Activated naive CD8-positive, alpha-beta T cell treated with anti-CD3 and anti-CD28 coated beads for 36 hours (primary cell): Measurements from ENCODE around the gene MYO16. TPM values are rescaled to one million over a fixed set of nuclear protein-coding genes. Genes with fewer than 3 reads are reported as not detected.
"Not testable (repeated sequence)": the region's sequence is repeated elsewhere in the genome, so short reads cannot be mapped to it uniquely, and the experiment has no call there.

ENCODE experiments used
- DNase-seq: peaks from one replicate; pipeline ENCODE4 v3.0.0; 2021
- H3K27ac Mint-ChIP-seq: one replicate; pipeline ENCODE4 v1.8.0; 2022; ENCODE audit warnings: mild to moderate bottlenecking, moderate library complexity, mixed read lengths
- H3K27me3 Mint-ChIP-seq: one replicate; pipeline ENCODE4 v1.8.0; 2022; ENCODE audit warnings: mild to moderate bottlenecking, mixed read lengths
- H3K36me3 Mint-ChIP-seq: one replicate; pipeline ENCODE4 v1.8.0; 2021; ENCODE audit warnings: mild to moderate bottlenecking, mixed read lengths
- H3K4me1 Mint-ChIP-seq: one replicate; pipeline ENCODE4 v1.8.0; 2021; ENCODE audit warnings: mixed read lengths
- H3K4me3 Mint-ChIP-seq: one replicate; pipeline ENCODE4 v1.8.0; 2022; ENCODE audit warnings: mild to moderate bottlenecking, moderate library complexity, mixed read lengths
- H3K9me3 Mint-ChIP-seq: one replicate; pipeline ENCODE4 v1.8.0; 2022; ENCODE audit warnings: mixed read lengths
- total RNA-seq, 2 experiments: library from RNA; stranded (reverse); gene quantifications; one replicate each; pipeline ENCODE4 v1.2.3, GENCODE V29; 2021

Gene MYO16
- total RNA-seq, 2 experiments from 2014 or later: not detected

DNA sequence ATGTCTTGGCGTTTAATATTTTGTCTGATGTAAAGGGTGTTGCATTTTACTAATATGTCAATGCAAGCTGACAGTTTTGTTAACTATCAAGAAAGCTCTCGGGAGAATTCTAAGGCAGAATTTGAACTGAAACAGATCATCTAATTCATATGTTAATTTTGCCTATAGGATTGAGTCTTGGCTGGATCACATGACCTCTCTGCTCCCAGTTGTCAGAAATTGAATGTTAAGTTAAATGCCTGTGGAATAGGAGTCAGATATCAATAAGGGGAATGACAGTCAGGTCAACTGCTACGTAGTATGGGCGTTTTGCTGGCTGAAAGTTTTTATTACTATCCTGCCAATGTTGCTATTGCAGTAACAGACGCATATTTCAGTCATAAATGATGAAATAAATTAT lies 358.5 kb downstream of the MYO16 start:
- H3K4me1 Mint-ChIP-seq: no peaks in the 10 kb centered on the region
- H3K36me3 Mint-ChIP-seq: no peaks in the 10 kb centered on the region
- no peak overlapping the region for H3K4me3 Mint-ChIP-seq

DNA sequence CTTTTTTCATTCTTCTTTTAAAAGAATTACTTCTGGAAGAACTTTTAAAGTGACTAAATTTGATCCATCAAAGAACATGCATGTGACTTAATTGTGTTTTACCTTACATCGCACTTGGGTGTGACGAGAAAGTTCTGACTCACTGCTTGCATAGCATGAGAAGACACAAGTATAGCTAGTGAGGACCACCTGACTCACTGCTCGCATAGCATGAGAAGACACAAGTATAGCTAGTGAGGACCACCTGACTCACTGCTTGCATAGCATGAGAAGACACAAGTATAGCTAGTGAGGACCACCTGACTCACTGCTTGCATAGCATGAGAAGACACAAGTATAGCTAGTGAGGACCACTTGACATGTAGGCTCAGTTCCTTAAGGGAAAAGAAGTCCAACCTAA lies 362.0 kb downstream of the MYO16 start:
- H3K36me3 Mint-ChIP-seq, H3K4me3 Mint-ChIP-seq, H3K27me3 Mint-ChIP-seq, H3K4me1 Mint-ChIP-seq, H3K27ac Mint-ChIP-seq, DNase-seq, H3K9me3 Mint-ChIP-seq: not testable (repeated sequence)

More for the DNA sequence above, 358.5 kb downstream of the MYO16 start:
- no peak for DNase-seq
- no peak overlapping the region for H3K27ac Mint-ChIP-seq
- H3K27me3 Mint-ChIP-seq: peaks cover 7% of the 10 kb centered on the region
- H3K9me3 Mint-ChIP-seq: no peaks in the 10 kb centered on the region

DNA sequence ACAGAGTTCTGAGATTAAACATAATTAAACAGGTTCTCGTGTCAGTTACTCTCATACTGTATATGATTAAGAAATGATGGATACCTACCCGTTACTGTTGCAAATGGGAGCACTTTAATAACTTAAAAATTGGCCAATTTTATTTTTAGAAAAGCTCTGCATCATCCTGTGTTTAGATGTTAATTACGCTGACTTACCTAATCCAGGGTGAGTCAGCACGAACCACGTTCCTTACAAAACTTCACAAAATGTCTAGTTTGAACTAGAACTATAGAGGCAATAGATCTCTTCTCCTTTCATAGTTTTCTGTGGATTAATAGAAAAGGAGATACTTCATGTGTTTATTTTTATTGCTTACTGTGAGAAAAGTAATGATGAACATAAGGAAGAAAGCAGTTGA lies 363.9 kb downstream of the MYO16 start:
- Mint-ChIP-seq H3K4me3 (no peak overlapping the region), H3K27ac (no peak overlapping the region), H3K27me3 (peaks cover 4% of the 10 kb centered on the region), H3K9me3 (peaks cover 3% of the 10 kb centered on the region), H3K4me1 (no peaks in the 10 kb centered on the region), H3K36me3 (no peaks in the 10 kb centered on the region)
- no peak for DNase-seq

DNA sequence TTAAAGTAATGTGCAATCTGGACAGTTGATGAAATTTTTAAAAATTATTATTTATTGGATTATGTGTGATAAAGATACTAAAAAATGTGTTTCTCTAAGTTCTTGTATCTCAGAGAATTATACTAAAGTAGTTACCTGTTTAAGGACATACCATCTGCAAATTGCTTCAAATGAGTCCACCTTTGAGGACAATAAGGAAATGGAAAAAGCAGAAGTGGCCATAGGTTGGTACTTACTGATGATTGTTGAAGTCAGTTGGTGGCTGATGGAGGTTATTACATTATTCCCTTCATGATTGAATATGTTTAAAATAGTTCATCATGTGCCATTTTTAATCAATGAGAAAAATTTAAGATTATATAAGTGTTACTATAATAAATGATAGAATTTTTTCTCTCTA lies 367.0 kb downstream of the MYO16 start:
- Mint-ChIP-seq H3K27ac (no peak overlapping the region), H3K36me3 (no peaks in the 10 kb centered on the region), H3K27me3 (peaks cover 9% of the 10 kb centered on the region), H3K4me3 (no peak overlapping the region), H3K9me3 (peaks cover 3% of the 10 kb centered on the region), H3K4me1 (no peaks in the 10 kb centered on the region)
- no peak for DNase-seq

DNA sequence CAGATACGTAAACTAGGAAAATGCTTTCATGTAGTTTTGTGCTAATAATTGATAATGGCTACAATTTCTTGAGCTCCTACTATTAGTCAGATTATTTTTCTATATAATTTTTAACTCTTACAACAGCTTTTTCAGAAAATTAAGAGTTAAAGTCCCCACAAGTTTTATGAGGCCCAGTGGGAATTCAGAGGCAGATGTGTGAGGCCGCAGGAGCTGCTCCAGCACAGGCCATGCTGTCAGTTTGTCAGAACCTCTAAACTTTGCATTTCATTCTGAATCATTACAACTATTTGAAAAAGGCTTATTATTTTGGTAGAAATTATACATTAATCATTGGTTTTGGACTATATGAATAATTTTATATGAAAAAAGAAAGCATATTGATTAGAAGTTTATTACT lies 370.8 kb downstream of the MYO16 start:
- no peak for DNase-seq
- Mint-ChIP-seq H3K27me3 (peaks cover 5% of the 10 kb centered on the region), H3K36me3 (no peaks in the 10 kb centered on the region)

DNA sequence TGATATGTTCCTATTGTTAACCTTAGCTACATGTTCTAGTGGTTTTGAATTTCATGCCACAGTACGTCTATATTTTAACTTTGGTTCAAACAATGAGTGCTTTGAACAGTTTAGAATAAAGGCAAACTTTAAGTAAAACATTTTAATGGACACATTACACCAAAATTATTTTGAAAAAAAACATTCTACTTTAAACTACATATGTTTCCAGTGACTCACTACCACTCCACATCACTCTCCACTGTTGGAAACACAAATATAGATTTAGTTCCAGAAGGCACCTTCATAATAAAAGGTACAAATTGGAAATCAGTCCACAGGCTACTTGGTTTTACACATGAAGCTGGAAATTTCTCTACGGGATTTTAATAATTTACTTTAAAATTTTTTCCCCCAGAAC lies 373.5 kb downstream of the MYO16 start:
- Mint-ChIP-seq H3K36me3 (no peaks in the 10 kb centered on the region), H3K4me3 (no peak overlapping the region), H3K9me3 (no peaks in the 10 kb centered on the region), H3K4me1 (no peaks in the 10 kb centered on the region), H3K27ac (no peak overlapping the region), H3K27me3 (peaks cover 5% of the 10 kb centered on the region)
- DNase-seq: no peak

More for the DNA sequence above, 370.8 kb downstream of the MYO16 start:
- Mint-ChIP-seq H3K27ac (no peak overlapping the region), H3K9me3 (peaks cover 3% of the 10 kb centered on the region), H3K4me3 (no peak overlapping the region), H3K4me1 (no peaks in the 10 kb centered on the region)

DNA sequence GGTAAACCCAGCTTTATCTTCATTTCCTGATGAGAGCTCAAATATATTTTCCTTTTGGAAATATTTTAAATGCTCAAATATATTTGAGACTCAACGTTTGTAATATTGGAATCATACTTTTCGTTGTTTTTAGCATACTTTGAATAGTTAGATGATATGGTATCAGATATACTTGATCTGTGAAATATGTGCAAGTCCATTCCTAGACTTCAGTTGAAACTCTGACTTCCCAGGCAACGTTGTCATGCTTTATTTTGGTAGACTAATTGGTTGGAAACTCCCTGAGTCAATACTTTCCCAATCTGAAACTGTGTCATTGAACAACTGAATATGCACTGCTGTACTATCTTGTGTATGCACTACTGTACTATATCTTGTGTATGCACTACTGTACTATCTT lies 378.5 kb downstream of the MYO16 start:
- no peaks in the 10 kb centered on the region for H3K4me1 Mint-ChIP-seq
- H3K4me3 Mint-ChIP-seq: no peak overlapping the region
- no peak overlapping the region for H3K27ac Mint-ChIP-seq
- H3K36me3 Mint-ChIP-seq: no peaks in the 10 kb centered on the region
- H3K9me3 Mint-ChIP-seq: no peaks in the 10 kb centered on the region
- H3K27me3 Mint-ChIP-seq: no peaks in the 10 kb centered on the region
- no peak for DNase-seq

DNA sequence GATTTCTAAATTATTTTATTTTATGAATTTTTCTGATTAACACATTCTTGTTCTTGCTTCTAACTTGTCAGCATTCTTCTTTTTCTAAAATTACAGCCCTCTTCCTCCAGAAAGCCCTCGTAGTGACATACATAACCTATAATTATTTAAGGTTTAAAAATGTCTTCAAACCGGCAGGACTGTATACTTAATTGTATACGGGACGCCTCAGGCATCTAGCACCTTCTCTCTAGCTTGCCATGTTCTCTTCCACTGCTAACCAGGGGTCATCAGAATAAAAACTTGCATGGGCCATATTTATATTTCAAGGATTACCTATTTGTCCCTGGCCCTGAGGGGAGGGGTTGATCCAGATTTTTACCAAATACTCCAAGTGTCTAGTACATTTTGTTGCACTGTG lies 380.3 kb downstream of the MYO16 start:
- H3K27me3 Mint-ChIP-seq: no peaks in the 10 kb centered on the region
- H3K9me3 Mint-ChIP-seq: no peaks in the 10 kb centered on the region
- no peak for DNase-seq
- H3K36me3 Mint-ChIP-seq: no peaks in the 10 kb centered on the region
- no peaks in the 10 kb centered on the region for H3K4me1 Mint-ChIP-seq
- H3K4me3 Mint-ChIP-seq: no peak overlapping the region
- no peak overlapping the region for H3K27ac Mint-ChIP-seq

DNA sequence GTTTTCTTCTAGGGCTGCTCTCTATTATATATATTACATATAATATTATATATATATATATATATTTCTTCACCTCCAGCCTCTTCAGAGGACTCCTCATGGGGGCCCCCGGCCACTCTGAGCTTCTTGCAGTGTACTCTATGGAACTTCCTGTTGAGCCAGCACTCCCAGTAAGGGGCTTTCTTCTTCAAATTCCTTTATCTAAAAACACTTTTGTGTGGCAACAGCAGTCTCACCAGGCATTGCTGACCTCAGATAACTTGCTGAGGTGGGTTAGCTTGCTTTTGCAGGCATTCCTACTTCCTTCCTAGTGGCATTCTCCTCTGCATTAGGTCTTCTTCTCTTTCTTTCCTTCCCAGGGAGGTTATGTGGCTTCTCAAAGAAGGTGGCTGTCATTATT lies 381.5 kb downstream of the MYO16 start:
- Mint-ChIP-seq H3K4me3 (no peak overlapping the region), H3K4me1 (no peaks in the 10 kb centered on the region), H3K9me3 (no peaks in the 10 kb centered on the region), H3K27me3 (no peaks in the 10 kb centered on the region), H3K36me3 (no peaks in the 10 kb centered on the region), H3K27ac (no peak overlapping the region)
- DNase-seq: no peak

DNA sequence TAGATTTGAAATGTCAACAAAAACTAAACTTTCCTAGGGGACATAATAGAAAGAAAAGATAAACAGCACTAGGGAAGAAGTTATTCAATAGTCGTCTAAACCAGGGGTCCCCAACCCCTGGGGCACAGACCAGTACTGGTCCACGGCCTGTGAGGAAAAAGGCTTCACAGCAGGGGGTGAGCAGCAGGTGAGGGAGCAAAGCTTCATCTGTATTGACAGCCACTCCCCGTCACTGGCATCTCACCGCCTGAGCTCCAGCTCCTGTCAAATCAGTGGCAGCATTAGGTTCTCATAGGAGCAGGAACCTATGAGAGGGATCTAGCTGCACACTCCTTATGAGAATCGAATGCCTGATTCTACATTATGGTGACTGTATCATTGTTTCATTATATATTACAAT lies 382.7 kb downstream of the MYO16 start:
- Mint-ChIP-seq H3K36me3 (no peaks in the 10 kb centered on the region), H3K9me3 (no peaks in the 10 kb centered on the region), H3K4me1 (no peaks in the 10 kb centered on the region), H3K27me3 (peaks cover 5% of the 10 kb centered on the region), H3K4me3 (no peak overlapping the region), H3K27ac (no peak overlapping the region)
- DNase-seq: no peak

DNA sequence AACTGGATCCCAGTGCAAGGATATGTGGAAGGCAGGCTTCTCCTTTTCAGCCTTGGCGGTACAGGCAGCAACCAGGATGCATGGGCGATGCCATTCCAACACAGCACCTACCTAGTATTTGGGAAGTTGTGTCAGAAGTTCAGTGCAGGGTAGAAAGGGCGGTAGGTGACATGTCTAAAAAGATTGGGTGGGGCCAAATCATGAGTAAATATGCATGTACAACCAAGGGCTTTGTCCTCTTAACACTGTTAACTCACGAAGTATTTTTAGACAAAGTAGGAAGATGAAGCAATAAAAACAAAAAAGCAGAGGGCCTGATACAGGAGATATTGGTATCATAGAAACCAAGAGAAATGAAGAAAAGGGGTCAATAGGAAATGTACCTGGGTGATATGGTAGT lies 392.1 kb downstream of the MYO16 start:
- H3K4me1 Mint-ChIP-seq: no peaks in the 10 kb centered on the region
- no peak overlapping the region for H3K4me3 Mint-ChIP-seq
- peaks cover 2% of the 10 kb centered on the region for H3K9me3 Mint-ChIP-seq
- no peak overlapping the region for H3K27ac Mint-ChIP-seq
- no peak for DNase-seq
- H3K36me3 Mint-ChIP-seq: no peaks in the 10 kb centered on the region
- peaks cover 15% of the 10 kb centered on the region for H3K27me3 Mint-ChIP-seq

DNA sequence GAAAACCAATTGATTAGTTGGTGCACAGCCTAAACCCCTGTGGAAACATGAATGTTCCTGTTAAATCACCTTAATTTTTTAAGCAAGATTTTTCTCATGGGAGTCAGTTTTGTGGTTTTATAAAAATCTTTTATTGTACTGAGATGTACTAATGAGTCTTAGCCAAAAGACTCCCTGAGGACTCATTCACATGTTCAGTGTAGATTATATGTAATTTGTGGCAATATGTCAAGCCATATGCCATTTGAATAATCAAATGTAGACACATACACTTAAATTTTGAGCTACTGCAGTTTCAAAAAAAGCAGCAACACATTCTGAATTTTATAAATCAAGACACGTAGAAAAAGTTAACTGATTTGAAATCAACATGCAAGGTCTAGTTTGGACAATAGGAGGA lies 395.2 kb downstream of the MYO16 start:
- Mint-ChIP-seq H3K36me3 (no peaks in the 10 kb centered on the region), H3K27ac (no peak overlapping the region), H3K4me3 (no peak overlapping the region), H3K4me1 (no peaks in the 10 kb centered on the region), H3K27me3 (no peaks in the 10 kb centered on the region), H3K9me3 (no peaks in the 10 kb centered on the region)
- DNase-seq: no peak

DNA sequence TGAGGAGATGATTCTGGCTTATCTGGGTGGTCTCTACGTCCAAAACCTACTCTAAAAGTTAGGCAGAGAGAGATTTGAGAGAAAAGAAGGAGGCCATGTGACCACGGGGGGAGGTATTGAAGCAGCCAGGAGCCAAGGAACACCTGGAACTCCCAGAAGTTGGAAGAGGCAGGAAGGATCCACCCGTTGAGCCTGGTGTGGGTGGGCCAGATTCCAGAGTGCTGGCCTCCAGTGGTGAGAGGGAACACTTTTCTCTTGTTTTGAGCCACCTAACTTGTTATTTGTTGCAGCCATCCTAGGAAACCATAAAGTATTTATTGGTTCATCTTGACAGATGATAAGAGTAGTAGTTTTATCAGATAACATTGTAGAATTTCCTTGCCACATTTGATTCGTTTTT lies 396.9 kb downstream of the MYO16 start:
- Mint-ChIP-seq H3K36me3 (no peaks in the 10 kb centered on the region), H3K27me3 (no peaks in the 10 kb centered on the region), H3K27ac (no peak overlapping the region), H3K4me1 (no peaks in the 10 kb centered on the region), H3K9me3 (no peaks in the 10 kb centered on the region), H3K4me3 (no peak overlapping the region)
- no peak for DNase-seq

DNA sequence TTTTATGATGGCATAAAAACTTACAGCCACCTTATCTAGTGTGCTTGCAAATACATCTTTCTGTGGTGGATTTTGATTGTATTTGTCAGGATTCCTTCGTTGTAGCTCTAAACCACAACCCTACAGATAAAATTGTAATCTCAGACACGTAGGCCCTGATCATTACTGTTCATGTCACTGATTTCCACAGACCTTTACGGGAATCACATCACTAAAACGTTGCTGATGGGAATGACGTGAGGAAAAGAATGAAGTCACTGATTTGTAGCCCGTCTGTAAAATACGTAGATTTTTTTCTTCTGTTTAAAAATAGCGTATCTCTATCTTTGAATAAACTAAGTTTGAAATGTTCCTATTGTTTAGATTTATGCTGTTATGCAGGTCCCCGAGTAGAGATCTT lies 399.2 kb downstream of the MYO16 start:
- no peak overlapping the region for H3K27ac Mint-ChIP-seq
- H3K36me3 Mint-ChIP-seq: no peaks in the 10 kb centered on the region
- H3K4me1 Mint-ChIP-seq: no peaks in the 10 kb centered on the region
- no peak for DNase-seq
- no peaks in the 10 kb centered on the region for H3K9me3 Mint-ChIP-seq
- no peak overlapping the region for H3K4me3 Mint-ChIP-seq
- peaks cover 7% of the 10 kb centered on the region for H3K27me3 Mint-ChIP-seq

DNA sequence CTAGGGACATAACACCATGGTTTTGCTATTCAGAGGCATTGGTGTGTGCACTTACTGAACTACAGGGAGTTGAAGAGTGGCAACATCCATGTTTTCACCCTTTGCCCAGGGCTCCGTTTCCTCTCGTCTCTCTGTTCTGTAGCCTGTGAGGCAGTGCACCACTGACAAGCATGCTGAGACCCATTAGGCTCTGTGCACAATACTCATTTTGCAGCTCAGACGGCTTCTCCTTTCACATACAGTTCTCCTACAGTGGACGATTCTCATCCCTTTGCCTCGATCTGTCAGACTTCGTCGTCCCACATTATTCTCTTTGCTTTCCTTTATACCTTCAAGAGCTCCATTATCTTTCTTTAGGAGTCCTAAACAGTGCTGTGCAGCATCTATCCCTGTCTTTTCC lies 403.7 kb downstream of the MYO16 start:
- Mint-ChIP-seq H3K36me3 (no peaks in the 10 kb centered on the region), H3K4me3 (no peak overlapping the region), H3K27ac (no peak overlapping the region), H3K9me3 (no peaks in the 10 kb centered on the region), H3K27me3 (peaks cover 7% of the 10 kb centered on the region), H3K4me1 (no peaks in the 10 kb centered on the region)
- no peak for DNase-seq

DNA sequence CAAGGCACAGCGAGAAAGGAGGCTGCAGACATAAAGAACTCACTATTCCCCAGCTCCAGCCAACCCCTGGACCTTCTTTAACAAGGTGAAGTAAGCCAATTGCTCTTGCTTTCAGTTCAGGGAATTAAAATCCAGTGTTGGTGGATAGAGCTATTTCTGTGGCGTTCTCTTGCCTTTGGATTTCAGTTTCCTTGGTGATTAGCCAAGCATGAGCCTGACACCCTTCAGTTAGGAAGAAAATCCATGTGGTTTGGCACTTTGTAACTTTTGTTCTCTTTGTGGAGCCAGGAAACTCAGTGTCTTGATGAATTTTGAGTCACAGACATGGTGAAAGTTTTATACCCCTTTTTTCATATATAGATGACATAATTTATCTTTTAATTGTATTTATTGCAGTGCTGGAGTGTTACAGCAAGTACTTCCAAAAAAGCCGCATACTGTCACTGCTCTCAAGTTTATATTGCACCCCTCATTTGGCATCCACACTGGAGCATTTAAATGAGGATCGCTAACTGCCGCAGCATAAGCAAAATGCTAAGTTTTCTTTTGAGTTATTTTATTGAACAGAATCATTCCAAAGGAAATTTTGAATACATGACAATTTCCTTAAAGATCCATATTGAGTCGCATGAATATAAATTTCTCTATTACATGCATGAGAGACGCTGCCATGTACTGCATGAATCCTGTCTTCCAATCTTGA lies 406.8 kb downstream of the MYO16 start:
- no peaks in the 10 kb centered on the region for H3K9me3 Mint-ChIP-seq
- H3K27ac Mint-ChIP-seq: no peak overlapping the region
- no peaks in the 10 kb centered on the region for H3K36me3 Mint-ChIP-seq
- H3K27me3 Mint-ChIP-seq: peaks cover 7% of the 10 kb centered on the region
- H3K4me1 Mint-ChIP-seq: no peaks in the 10 kb centered on the region
- H3K4me3 Mint-ChIP-seq: no peak overlapping the region
- no peak for DNase-seq
